ENCODE data around the gene LTBP3. TPM values are rescaled to one million over a fixed set of nuclear protein-coding genes. Genes with fewer than 3 reads are reported as not detected.

LTBP3 gene
- total and polyA plus RNA-seq, 7 donors: 12.7 to 82.3 (median 27.9) TPM

DNA sequence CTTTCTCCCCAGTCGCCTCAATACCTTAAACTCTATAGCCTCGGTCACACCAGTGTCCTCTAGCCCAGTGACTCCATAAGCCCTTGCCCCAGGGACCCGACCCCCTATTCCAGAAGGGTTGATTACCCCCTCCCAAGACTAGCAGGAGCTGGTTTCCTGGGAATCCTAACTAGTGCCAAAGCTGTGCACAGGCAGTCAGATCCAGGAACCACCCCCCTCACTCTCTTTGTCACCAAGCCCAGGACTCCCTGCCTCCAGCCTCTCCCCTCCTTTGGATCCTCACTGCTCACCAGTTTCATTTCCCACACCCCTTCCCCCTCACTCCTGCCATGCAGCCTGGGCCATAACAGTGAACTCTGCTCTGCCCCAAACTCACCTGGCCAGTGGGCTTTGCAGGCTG, 9.8 kb downstream of the LTBP3 start:
- 89 to 93% (median 92%) methylated on average over 3 of the region's 3 CpGs for whole genome bisulfite sequencing, 3 donors
- TF ChIP-seq, protein P1, sequence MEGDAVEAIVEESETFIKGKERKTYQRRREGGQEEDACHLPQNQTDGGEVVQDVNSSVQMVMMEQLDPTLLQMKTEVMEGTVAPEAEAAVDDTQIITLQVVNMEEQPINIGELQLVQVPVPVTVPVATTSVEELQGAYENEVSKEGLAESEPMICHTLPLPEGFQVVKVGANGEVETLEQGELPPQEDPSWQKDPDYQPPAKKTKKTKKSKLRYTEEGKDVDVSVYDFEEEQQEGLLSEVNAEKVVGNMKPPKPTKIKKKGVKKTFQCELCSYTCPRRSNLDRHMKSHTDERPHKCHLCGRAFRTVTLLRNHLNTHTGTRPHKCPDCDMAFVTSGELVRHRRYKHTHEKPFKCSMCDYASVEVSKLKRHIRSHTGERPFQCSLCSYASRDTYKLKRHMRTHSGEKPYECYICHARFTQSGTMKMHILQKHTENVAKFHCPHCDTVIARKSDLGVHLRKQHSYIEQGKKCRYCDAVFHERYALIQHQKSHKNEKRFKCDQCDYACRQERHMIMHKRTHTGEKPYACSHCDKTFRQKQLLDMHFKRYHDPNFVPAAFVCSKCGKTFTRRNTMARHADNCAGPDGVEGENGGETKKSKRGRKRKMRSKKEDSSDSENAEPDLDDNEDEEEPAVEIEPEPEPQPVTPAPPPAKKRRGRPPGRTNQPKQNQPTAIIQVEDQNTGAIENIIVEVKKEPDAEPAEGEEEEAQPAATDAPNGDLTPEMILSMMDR (IDR thresholded peaks at IDR 0.05): no peak
- intact Hi-C loops (cut with DNase I): no loop called here
- Histone ChIP-seq H3K27ac (no peak overlapping the region), H3K27me3 (ENCODE audit: insufficient read depth in 3 of 3, low read length in 2 of 3) (no peaks in the 10 kb centered on the region), H3K36me3 (ENCODE audit: insufficient read depth in 1 of 2, low read depth in 1 of 2) (peaks cover 0 to 74% of the 10 kb centered on the region in 2 donors), H3K4me1 (peaks cover 5% of the 10 kb centered on the region), H3K9me3 (no peaks in the 10 kb centered on the region), H3K4me3 (no peak overlapping the region)
- ATAC-seq: no peak
- no peak for DNase-seq

- 80 to 85% (median 83%) methylated on average over 47 to 52 of the region's 52 CpGs for WGBS, 3 donors
- H3K4me1 ChIP-seq: peaks cover 4% of the 10 kb centered on the region
- no peak for DNase-seq
- no peak overlapping the region for H3K4me3 ChIP-seq
- no peaks in the 10 kb centered on the region for H3K9me3 ChIP-seq
- peaks cover 0 to 73% of the 10 kb centered on the region in 2 donors for H3K36me3 ChIP-seq (ENCODE audit: insufficient read depth in 1 of 2, low read depth in 1 of 2)
- no peaks in the 10 kb centered on the region for H3K27me3 ChIP-seq (ENCODE audit: insufficient read depth in 3 of 3, low read length in 2 of 3)
- H3K27ac ChIP-seq: no peak overlapping the region
- intact Hi-C loops (cut with DNase I): no loop called here
- TF ChIP-seq, protein P1 (IDR thresholded peaks at IDR 0.05): no peak
- no peak for ATAC-seq
Measured at GRCh38 chr11:65547446-65548125, 10.6 kb downstream of the LTBP3 start.

DNA sequence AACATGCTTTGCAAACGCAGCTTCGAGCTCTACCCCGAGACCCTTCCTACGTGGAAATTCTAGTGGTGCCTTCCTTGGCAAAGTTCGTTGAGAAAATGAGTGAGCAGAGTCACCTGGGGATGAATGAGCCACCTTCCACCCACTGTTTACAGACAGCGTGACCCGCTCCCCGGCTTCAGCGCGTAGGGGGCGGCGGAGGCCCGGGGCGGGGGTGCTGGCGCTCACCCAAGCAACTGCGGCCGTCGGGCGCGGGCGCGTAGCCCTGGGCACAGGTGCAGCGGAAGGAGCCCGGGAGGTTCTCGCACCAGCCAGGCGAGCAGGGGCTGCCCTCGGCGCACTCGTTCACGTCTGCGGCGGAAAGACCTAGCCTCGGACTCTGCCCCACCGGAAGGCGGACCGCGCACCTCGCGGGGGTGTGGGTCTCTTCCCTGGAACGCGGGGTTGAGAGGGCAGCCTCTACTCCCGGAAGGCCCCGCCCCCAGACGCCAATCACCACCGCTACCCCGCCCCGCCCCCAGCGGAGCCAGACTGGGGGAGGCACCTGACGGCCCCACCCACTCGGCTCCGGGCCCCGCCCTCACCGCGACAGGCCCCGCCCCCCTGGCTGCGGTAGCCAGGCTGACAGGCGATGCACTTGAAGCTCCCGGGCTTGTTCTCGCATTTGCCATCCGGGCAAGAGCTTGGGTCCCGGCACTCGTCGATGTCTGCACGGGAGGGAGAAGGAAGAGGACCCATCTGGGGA, 11.8 kb downstream of the LTBP3 start:
- intact Hi-C loops (cut with DNase I): no loop called here
- Histone ChIP-seq H3K27me3 (ENCODE audit: insufficient read depth in 3 of 3, low read length in 2 of 3) (no peaks in the 10 kb centered on the region), H3K36me3 (ENCODE audit: insufficient read depth in 1 of 2, low read depth in 1 of 2) (peaks cover 0 to 72% of the 10 kb centered on the region in 2 donors), H3K27ac (no peak overlapping the region), H3K4me3 (no peak overlapping the region), H3K9me3 (no peaks in the 10 kb centered on the region), H3K4me1 (peaks cover 6% of the 10 kb centered on the region)
- WGBS, 3 donors: 46 to 71% (median 53%) methylated on average over 44 to 64 of the region's 64 CpGs
- peak; percentile 79 to 86 for DNase-seq
- ATAC-seq: peak; percentile 39 to 79 (median 67)
- TF ChIP-seq, protein P1 (IDR thresholded peaks at IDR 0.05): no peak

DNA sequence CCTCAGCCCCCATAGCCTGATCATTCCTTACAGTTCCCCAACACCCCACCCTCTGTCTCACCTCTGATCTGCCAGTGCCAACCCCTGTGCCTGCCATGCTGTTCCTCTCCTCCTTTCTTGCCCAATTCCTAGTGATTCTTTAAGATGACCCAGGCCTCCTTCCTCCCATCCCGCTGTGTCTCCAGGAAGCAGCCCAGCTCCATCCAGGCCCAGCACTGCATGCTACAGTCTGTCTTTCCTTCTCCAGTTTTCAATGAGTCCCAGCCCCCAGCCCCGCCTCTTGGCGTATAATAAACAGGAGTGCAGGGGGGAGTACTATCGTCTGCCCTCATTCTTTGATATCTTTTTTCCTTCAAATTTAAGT, 12.3 kb downstream of the LTBP3 start:
- DNase-seq: no peak
- Histone ChIP-seq H3K9me3 (no peaks in the 10 kb centered on the region), H3K36me3 (ENCODE audit: insufficient read depth in 1 of 2, low read depth in 1 of 2) (peaks cover 0 to 67% of the 10 kb centered on the region in 2 donors), H3K4me1 (peaks cover 11% of the 10 kb centered on the region), H3K27ac (no peak overlapping the region), H3K4me3 (no peak overlapping the region), H3K27me3 (ENCODE audit: insufficient read depth in 3 of 3, low read length in 2 of 3) (no peaks in the 10 kb centered on the region)
- TF ChIP-seq, protein P1 (IDR thresholded peaks at IDR 0.05): no peak
- intact Hi-C loops (cut with DNase I): no loop called here
- no peak for ATAC-seq
- 84 to 93% (median 89%) methylated on average over 4 of the region's 4 CpGs for WGBS, 3 donors
